Activated CD8-positive, alpha-beta memory T cell treated with anti-CD3 and anti-CD28 coated beads, Interleukin-2, amount 50 U/mL, for 1 hour (primary cell): ENCODE results near the gene PAX5.
A peak's percentile ranks its signal among the peaks of the same experiment; 100 is the strongest.

Experiments used
- DNase-seq: peaks from one replicate; pipeline ENCODE4 v3.0.0-alpha.2; 2020; ENCODE audit errors: extremely low read depth

The PAX5 gene

DNA sequence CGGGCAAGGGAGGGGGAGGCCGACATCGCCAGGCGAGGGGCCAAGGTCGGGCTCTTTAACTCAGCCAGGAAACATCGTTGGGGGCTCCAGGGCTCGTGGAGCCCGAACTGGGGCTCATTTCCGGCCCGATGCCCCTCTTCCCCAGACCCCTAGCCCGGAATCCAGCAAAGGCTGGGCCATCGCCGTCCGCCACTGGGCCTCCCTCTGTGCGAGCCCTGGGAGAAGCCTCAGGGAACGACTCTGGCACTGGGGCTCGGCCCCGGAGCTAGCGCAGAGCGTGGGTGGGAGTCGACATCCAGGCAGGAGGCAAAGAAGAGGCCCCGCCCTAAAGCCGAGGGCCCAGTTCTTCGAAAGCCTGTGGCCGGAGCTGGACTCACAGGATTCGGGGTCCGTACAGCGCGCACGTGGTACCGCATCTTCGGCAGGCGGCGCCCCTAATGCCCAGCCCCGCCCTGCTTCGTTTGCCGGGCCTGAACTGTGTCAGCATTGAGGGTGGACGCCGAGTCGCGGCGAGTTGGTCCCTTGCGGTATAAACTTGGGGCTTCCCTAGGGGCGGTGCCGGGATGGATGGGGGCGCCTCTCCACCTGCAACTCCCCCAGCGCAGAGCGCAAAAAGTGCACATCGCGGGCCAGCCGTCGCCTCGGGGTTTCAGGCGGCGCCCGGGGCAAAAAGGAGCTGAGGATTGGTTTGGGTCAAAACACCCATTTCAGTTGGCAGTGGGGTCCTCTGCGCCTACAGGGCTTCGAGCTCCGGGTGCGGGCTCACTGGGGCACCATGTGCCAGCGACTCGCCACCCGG, 3.6 kb upstream of the PAX5 start:
- DNase-seq: no peak

DNA sequence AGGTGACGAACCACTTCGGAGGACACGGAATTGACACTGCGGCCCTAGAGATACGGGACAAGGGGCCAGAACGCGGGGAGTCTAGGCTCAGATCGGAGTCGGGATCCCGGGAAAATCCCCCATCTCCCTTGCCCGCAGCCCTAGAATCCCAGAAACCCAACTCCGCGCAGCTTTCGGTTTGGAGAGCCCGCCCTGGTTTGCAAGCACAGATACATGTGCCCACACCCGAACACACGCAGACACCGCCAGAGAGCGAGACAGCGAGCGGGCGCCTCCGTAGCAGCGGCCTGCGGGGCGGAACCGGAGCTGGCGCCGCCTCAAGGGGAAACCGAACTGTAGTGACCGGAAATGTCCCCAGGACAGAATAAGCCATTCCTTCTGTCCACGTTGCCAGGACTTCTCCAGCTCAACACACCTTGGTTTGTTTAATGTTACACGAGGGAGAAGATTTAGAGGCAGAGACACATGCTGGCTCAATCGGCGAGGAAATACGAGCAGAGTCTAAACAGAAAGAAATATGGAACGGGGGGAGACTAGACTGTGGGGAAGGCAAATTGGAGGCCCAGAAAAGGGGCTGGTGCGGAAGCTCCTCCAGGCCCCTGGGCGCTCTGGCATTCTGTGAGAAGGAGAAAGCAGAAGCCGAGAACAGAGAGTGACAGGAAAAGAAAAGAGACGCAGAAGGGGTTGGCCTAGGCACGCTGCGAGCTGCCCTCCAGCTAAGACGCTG, 2.9 kb upstream of the PAX5 start:
- DNase-seq: no peak

DNA sequence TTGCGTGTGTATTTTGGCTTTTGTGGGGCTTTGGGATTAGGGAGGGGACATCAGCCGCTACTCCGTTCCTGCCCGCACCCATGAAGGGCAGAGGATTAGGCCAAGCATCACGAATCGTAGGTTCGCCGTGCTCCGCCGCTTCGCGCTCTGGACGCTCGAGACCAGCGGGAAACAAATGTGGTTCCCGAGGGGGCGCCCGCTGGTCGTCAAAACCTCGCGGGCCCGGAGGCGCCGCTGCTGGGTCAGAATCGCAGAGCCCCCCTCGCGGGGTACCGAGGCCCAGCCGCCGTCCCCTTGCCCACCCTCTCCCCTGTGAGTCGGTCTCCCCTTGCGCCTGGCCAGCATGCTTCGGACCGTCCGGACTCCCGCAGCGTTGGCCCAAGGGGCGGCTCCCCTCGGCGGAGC, 2.3 kb upstream of the PAX5 start:
- DNase-seq: no peak

DNA sequence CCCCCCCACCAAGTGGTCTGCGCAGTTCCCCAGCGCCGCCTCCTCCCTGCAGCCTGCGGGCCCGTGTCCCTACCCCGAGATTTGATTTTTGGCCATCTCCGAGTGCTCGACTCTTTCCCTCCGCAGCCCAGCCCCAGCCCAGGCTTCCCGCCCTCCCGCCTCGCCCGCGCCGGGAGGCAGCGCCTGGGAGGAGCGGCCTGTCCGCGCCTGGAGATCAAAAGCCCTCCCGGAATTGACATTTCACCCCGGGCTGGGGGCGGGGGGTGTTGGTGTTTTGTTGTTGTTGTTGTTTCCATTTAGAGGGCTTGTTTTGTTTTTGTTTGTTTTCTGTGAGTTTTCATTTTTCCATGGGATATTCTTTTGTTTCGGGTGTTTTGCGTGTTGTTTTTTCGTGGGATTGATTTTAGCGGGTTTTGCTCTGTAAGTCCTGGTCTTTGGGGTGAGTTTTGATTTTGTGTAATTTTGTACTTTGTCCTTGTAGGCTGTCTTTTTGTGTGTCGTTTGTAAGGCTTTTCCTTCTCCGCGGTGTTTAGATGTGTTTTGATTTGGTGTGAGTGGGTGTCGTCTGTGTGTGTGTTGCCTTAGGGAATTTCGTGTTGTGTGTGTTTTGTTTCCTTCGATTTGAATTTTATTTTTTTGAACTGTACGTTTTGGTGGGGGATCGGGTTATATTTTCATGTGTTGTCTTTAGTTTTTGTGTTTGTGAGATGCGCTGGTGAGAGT, 1.7 kb upstream of the PAX5 start:
- no peak for DNase-seq

DNA sequence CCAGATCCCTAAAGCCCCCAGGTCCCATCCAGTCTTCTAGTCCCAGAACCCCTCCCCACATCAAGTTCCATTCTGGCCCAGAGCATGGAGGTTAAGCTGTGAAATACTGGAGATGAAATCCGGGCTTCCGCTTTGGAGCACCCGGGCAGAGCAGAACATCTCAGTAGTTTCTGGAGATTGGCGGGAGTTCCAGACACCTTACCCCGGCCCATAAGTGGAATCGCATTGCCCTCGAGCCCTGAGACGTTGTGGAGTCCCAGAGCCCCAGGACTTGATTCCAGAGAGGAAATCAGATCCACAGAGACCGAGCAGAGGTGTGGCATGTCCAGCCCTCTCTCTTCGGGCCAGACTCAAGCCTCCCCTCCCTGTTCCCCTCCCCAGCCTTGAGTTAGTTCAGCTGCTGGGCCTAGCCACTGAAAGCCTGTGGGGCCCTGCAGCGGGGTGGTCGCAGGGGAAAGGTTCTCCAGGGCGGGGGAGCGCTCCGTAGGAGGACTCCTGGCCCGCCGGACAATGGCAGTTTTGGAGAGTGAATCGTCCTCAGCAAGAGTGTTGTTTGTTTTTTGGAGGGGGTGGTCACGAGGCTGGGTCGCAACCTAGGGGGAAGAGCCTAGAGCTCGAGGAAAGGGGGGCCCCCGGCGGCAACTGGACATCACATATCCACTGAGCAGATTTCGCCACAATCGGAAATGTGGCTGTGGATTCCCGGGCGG, 1.0 kb upstream of the PAX5 start:
- no peak for DNase-seq

DNA sequence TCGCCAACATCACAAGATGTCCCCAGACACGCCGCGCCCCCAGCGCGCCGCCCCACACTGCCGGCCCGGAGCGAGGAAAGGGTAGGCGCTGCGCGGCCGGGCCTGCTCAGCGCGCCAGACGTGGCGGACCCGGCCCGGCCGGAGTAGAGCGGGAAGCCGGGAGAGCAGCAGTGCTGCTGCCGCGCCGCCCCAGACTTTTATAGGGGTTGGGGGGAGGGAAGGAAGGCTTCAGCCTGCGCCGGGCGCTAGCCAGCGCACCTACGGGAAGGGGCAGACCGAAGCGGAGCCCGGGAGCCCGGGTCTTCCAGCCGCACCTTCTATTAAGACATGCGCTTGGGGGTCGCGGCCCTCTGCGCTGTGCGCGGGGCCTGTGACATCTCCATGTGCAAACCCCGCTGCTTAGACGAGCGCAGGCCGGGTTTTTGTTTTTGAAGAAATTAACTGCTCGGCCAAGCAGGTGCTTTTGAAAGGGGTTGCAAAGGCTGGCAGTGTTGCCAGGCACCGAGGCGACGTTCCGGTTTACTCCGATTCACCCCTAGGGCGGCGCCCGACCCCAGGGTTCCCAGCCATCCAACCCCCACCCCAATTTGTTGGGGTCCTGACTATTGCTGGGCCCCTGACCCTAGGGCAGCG, 353 bp upstream of the PAX5 start:
- no peak for DNase-seq

DNA sequence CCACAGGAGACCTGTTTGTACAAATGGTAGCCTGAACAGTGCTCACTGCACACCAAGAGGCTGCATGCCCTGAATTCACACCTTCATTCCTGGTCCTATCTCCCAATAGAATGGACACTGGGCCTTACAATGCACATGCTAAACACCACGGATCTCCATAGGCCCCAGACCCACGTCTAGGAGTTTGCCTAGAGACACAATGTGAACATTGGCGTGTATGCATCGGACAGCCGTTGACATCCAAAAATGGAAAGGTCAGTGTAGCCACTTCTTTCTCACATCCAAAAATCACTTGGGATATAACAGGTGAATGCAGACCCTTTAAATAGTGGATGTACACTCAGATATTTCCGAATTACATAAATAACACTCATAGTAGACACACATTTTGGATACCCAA, 927 bp downstream of the PAX5 start:
- no peak for DNase-seq

DNA sequence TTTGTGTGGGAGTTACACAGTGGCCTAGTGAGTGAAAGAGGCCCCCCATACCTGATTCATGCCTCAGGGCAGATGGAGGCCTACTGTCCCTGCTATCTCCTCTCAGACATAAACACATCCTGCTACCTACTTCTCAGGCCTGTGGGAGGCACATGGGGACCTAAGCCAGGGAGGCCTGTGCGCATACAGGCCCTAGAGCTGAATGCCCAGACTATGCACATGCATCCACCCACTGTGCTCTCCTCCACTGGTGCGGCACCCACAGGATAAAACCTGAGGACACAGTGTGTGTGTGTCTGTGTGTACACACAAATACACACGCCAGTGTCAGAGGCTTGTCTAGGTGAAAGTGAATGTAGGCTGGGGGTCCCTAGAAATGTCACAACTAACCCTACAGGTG, 1.4 kb downstream of the PAX5 start:
- DNase-seq: no peak

DNA sequence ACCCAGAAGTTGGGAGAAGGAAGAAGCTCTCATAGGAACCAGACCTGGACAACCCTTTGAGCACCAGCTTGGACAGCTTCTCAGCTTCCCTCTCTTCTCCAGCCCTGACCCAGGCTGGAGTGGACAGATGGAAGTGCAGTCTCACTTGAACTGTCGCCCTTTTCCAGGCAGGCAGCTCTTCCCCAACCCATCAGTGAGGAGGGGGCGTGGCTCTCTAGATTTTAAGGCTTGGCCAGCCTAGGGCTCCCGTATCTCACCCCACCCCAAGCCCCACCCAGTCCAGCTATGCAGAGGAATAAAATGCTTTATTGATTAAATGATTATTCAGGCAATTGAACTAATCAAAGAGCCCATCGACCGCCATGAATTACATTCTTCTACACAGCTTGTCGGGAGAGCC, 2.2 kb downstream of the PAX5 start:
- DNase-seq: no peak

DNA sequence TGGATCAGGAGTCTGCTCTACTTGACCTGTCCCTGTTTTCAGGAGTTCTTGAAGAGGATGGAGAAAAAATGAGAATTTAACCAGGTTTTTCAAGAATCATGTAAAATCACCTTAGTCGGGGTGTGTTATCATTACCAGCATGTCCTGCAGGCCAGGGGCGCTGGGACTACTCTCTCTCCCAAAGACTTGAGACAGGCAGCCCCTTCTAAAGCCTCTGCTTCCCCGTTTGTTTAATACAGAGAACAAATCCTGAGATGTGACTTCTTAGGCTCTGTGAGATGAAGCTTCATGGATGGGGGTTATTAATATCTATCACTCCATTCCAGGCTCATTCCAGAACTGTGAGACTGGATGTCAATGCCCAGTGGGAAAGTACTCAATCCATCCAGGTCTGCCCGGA, 3.0 kb downstream of the PAX5 start:
- DNase-seq: no peak

DNA sequence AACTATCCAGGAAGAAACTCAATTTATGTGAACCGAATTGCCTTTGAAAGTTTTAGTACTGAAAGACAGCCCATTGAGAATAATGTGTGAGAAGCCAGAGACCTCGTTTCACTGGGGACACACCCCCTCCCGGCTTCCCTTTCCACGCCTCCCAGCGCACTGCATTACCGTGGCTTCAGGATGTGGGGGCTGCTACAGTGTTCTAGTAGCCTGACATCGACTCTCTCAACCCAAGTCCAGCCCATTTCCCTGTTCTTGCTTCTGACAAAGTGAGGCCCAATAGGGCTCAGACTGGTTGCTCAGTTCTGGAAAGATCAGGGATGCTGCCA, 3.5 kb downstream of the PAX5 start:
- DNase-seq: no peak

DNA sequence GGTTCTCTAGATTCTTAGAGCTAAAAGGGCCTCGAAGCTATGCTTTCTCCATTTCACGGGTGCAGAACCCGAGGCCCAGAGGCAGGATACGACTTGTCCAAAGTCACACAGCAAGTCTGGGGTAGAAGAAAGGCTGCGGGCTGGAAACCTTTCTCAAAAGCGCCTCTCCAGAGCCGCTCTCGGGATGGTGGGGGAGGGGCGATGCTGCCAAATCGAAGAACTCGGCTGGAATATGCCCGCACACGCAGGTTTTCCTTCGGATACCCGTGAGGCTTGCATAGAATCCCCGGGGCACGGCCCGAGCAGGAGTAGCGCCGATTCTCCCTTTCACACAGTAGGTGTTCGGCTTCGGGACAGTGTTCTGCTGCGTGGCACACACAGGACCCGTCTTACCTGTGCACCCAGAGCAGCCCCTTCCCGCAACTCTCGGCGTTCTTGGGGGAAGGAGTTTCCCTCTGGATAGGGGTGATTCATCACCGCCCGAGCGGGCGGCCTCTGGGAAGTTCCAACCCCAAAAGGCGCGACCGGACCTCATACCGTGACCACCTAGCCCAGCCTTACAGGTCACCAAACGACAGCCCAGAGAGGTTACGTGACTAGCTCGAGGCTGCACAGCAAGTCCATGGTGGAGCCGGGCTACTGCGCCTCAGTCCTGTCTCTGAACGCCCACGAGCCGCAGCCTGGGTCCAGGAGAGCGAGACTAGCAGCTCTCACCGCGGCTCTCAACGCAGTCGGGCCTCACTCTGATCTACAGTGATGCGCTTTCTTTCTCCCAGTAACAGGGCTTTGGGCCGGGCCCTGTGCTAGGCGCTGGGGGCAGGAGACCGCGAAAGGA, 4.1 kb downstream of the PAX5 start:
- DNase-seq: no peak

DNA sequence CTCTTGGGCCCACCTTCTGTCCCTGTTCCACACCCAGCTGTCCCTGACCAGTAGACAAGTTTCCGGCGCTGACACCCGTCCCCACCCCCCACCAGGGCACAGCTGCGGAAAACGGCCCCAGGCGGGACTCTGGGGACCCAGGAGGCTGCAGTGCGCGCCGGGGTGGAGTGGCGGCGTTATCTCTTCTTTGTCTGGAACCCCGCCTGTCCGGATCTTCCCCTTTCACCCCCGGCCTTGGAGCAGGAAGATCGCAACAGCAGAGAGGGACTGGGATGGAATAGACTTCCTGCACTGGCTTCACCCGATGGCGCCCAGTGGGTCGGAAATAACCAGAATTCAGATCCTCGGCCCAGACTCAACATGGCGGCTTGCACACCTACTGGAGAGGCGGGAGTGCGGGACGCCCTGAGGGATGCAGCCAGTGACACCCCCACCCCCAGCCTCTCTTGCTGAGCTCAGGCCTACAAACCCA, 4.7 kb downstream of the PAX5 start:
- no peak for DNase-seq

DNA sequence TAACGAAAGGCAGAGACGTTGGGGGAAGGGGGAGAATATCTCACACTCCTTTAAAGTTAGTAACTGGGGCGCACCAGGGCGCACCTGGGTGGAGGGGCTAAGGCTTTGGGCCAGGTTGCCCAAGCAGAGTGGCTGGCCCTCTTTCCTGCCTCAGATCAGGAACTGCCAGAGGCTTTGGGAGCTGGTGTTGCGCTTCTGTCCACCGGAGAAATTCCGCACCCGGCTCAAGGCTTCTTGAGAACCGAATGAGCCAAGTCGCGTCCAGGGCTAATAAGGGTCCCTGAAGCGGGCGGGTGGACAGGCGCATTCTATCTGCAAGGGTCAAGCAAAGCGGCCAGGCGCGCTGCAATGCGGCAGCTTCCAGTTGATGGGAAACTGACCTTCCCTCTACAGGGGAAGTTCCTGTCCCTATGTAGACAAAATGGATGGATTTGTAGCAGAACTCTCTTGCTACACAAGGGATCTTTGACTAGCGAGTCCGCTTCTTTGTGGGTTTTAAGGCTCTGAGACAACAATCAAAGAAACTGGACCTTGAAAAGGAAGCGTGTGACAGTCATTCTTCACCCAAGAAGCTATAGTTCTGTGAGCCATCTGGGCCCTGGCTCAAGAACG, 5.5 kb downstream of the PAX5 start:
- no peak for DNase-seq

DNA sequence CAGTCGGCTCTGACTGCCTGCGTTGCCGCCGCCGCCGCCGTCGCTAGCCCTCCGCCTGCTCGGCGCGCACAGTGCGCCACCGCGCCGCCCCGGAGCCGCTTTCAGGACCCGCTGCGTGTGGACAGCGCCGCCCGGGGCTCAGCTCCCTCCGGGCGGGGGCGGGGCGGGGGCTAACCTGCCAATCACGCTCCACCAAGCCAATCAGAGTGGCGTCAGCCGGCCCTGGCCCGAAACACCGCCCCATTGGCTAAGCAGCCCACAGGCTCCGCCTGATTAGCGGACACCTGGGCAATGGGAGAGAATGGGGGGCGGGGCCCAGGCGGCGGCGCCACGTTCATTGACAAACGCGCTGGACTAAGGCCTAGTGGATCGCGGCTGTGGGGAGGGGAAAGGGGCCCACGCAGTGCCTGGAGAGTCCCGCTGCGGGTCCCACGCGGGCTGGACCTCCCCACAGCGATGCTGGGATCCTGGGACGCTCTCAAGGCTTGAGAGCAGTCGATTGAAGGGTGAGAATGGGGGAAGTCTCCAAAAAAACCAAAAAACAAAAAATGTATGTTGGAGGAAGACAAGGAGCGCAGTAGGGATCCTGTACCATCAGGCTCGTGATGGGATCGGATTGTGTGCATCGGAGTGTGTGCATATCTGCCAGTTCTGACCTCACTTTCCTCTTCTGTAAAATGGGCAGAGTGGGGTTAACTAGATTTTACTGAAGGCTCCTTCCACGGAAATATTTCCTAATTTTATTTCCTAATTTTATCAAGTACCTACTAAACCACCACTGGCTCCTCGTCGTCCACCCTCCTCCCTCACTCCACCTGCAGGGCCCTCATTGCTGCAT, 6.3 kb downstream of the PAX5 start:
- DNase-seq: peak; percentile 42

DNA sequence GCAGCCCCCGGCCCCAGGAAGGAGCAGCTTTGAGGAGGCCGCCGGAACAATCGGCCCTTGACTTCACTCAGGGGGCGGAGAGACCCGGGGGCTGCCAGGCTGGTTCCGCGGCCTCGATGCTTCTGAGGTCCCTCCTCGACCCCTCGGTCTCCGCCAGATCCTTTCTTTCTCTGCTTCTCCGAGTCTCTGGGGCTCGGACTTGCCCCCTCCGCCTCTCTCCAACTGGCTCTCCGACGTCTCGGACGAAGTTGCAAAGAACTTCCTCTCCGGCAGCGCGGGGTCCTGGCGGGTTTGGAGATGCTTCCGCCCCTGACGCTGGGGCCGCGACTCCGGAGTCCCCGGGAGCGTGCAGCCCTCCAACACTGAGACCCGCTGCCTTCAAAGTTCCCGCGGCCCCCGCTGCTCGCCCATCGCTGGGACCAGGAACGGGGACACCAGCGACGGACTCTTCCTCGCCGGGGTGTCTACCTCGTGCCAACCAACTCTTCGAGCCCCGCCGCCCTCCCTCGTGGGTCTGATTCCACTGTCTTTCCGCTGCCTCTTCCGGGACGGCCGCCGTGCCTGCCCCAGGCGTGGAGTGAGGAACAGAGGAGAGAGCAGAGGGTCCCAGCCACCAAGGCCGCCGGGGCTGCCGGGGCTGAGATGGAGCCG, 7.0 kb downstream of the PAX5 start:
- DNase-seq: no peak

DNA sequence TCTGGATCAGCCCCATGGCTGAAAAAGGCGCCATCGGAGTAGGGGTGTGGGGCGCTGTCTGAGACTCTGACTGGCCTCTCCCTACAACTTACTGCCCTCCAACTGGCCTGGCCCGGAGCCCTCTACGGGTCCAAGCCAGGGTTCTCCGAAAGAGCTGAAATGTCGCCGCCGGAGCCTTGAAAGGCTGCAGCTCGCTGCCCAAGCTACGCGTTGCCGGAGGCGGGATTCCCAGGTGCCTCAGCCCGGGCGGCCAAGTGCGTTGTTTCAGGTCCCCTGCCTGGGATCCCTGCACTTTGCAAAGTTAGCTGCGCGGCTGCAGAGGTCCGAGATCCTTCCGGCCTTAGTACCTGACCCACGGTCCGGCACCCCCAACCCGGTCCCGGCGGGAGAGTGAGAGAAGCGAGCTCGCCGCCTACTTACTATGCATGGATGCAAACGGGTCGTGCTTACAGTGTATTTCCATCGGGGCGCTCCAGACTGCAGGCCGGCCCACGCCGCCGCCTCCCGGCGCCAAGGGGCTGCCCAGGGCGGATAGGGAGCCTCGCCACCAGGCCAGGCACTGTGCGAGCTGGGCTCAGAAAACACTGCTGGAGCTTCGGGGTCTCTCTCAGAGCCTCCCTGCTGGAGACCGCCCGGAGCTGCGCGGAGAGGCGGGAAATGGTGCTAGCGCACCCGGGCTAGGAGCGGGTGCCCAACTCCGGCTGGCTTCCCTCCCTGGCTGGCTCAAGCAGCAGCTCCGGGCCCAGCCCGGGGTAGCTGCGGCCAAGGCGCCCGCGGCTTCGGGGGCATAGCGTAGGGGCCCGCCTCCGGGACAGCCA, 7.7 kb downstream of the PAX5 start:
- DNase-seq: no peak

DNA sequence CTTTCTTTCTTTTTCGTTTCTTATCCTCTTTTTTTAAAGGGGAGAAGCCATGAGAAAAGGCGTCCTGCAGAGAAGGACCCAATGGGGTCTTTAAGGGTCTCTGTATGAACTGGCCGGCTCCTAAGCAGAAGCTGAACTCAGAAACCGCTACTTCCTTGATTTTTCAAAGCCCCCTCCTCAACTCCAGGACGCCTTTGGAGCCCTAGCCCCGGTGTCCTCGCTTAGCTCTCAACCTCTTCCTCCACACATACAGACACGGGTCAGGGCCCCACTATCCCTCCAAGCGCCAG, 8.3 kb downstream of the PAX5 start:
- DNase-seq: no peak
